ENCODE data around the gene AFF4. TPM values are rescaled to one million over a fixed set of nuclear protein-coding genes. Genes with fewer than 3 reads are reported as not detected.

Gene AFF4
- total RNA-seq, 1 experiment from 2014 or later: 38.6 TPM

GRCh38 chr5:132927355-132928061 is 35.9 kb downstream of the AFF4 start (continued):
- TF ChIP-seq EGR1 (IDR thresholded peaks at IDR 0.05; ENCODE audit: low read depth): no peak
- no peak for TF ChIP-seq ATF3 (IDR thresholded peaks at IDR 0.05)
- no peak for TF ChIP-seq CTCF (IDR thresholded peaks at IDR 0.05 in 2 of 3, conservative IDR thresholded peaks at IDR 0.05 in 1 of 3; ENCODE audit: borderline replicate concordance in 1 of 3, insufficient read depth in 1 of 3, low read depth in 2 of 3, low read length in 2 of 3)
- no peak for TF ChIP-seq SRF (IDR thresholded peaks at IDR 0.05; ENCODE audit: low read depth)
- TF ChIP-seq POLR2AphosphoS5 (IDR thresholded peaks at IDR 0.05; ENCODE audit: low read depth, low read length): no peak
- no peak for TF ChIP-seq ZNF274 (IDR thresholded peaks at IDR 0.05; ENCODE audit: low read depth, low read length)
- no peak for TF ChIP-seq SIN3A (IDR thresholded peaks at IDR 0.05; ENCODE audit: low read depth)
- no peak for TF ChIP-seq RAD21 (IDR thresholded peaks at IDR 0.05; ENCODE audit: low read depth)

- no peak overlapping the region for H3K4me2 ChIP-seq (ENCODE audit: low read length)
- intact Hi-C loops (cut with micrococcal nuclease): no loop called here
- ChIA-PET RAD21 (ENCODE audit: low non-redundant PET in 1 of 2, low total read pairs in 2 of 2, uncharacterized antibody in 2 of 2, unreplicated experiment in 2 of 2) (no interaction called here), POLR2A (interaction anchor here (0.6 kb wide), 1 partner anchor 9 kb away, joined by 3 read pairs; no protein-coding TSS in a partner anchor), CTCF (interaction anchor here (0.7 kb wide), 1 partner anchor 125 kb away, joined by 4 read pairs; the partner anchor contains the start of gene HSPA4)
- no peak overlapping the region for H3K4me3 ChIP-seq (replicated peaks in 1 of 2; ENCODE audit: low read depth in 1 of 2, low read length in 2 of 2)
- H3K79me2 ChIP-seq (ENCODE audit: insufficient read depth, low read length): peaks cover 23% of the 10 kb centered on the region
- H3K9me3 ChIP-seq (ENCODE audit: control insufficient read depth in 1 of 2, insufficient read depth in 1 of 2, low read depth in 1 of 2, low read length in 2 of 2): no peaks in the 10 kb centered on the region
- H2AFZ ChIP-seq (ENCODE audit: low read depth, low read length, poor library complexity, severe bottlenecking): no peak overlapping the region
- ATAC-seq: no peak
- no peaks in the 10 kb centered on the region for H3K27me3 ChIP-seq (ENCODE audit: insufficient read depth, low read length)
- DNase-seq (ENCODE audit: low read depth, low spot score): no peak
- no peaks in the 10 kb centered on the region for H3K9me2 ChIP-seq (ENCODE audit: insufficient read depth)
- BruUV-seq (replicated peaks): no TSS peak
- H3K4me1 ChIP-seq (ENCODE audit: control insufficient read depth in 1 of 2, insufficient read depth in 2 of 2, low read length in 2 of 2): no peaks in the 10 kb centered on the region
- no peaks in the 10 kb centered on the region for H4K20me1 ChIP-seq (ENCODE audit: insufficient read depth)
- H3K9ac ChIP-seq (ENCODE audit: low read length): no peak overlapping the region
- H3K27ac ChIP-seq (ENCODE audit: low read depth, low read length): no peak overlapping the region
- peaks cover 9 to 42% of the 10 kb centered on the region in 2 experiments for H3K36me3 ChIP-seq (ENCODE audit: control insufficient read depth in 1 of 2, insufficient read depth in 2 of 2, low read length in 2 of 2)
- TF ChIP-seq YY1 (IDR thresholded peaks at IDR 0.05; ENCODE audit: extremely low read depth, insufficient replicate concordance, low read depth, low read length) (no peak), SP1 (IDR thresholded peaks at IDR 0.05; ENCODE audit: low read depth) (no peak), ZNF274 (IDR thresholded peaks at IDR 0.05; ENCODE audit: low read depth, low read length) (no peak), EZH2phosphoT487 (IDR thresholded peaks at IDR 0.05; ENCODE audit: borderline replicate concordance) (no peak), SIN3A (IDR thresholded peaks at IDR 0.05; ENCODE audit: low read depth) (no peak), REST (IDR thresholded peaks at IDR 0.05; ENCODE audit: low read depth) (no peak), ZBTB33 (IDR thresholded peaks at IDR 0.05; ENCODE audit: extremely low read depth, insufficient replicate concordance, low read length) (no peak), SRF (IDR thresholded peaks at IDR 0.05; ENCODE audit: low read depth) (no peak), POLR2A (IDR thresholded peaks at IDR 0.05; ENCODE audit: borderline replicate concordance, extremely low read depth, insufficient read depth, insufficient read length) (no peak), ELF1 (IDR thresholded peaks at IDR 0.05; ENCODE audit: borderline replicate concordance, low read depth) (no peak), MAX (IDR thresholded peaks at IDR 0.05) (no peak), JUND (IDR thresholded peaks at IDR 0.05) (no peak)
Measured at GRCh38 chr5:132926437-132926836, 37.0 kb downstream of the AFF4 start.
